Neural cell (in vitro differentiated cells): Measurements from ENCODE around the gene PBOV1.

Source experiments
- CTCF ChIP-seq: fragments of 450-650 bp; IDR thresholded peaks from 2 replicates; pipeline ENCODE4 v1.5.1; 2014; ENCODE audit warnings: antibody characterized with exemption, mild to moderate bottlenecking, moderate library complexity; ENCODE audit not compliant: poor library complexity, severe bottlenecking
- EZH2 ChIP-seq: fragments of 200-600, 300-800 bp; shearing (Covaris generic), sonication (generic); IDR thresholded peaks from 2 replicates; pipeline ENCODE4 v1.6.1; 2014; ENCODE audit warnings: antibody characterized with exemption, low read length, borderline replicate concordance, mild to moderate bottlenecking; ENCODE audit not compliant: insufficient read depth, poor library complexity, severe bottlenecking
- MXI1 ChIP-seq: fragments of 450-650 bp; conservative IDR thresholded peaks from 2 replicates; pipeline ENCODE4 v1.6.1; 2014; ENCODE audit warnings: antibody characterized with exemption, mild to moderate bottlenecking; ENCODE audit not compliant: poor library complexity, severe bottlenecking
- POLR2AphosphoS5 ChIP-seq: IDR thresholded peaks from 2 replicates; pipeline ENCODE4 v1.6.1; 2012
- TAF1 ChIP-seq: IDR thresholded peaks from 2 replicates; pipeline ENCODE4 v1.6.1; 2012; ENCODE audit warnings: low read depth
- TF ChIP-seq, protein P1 (sequence below): IDR thresholded peaks from 2 replicates; pipeline ENCODE4 v1.6.1; 2012; ENCODE audit warnings: borderline replicate concordance

GRCh38 chr6:138204303-138204702 lies 14.0 kb downstream of the PBOV1 start:
- no peak for TF ChIP-seq CTCF
- TF ChIP-seq, protein P1, sequence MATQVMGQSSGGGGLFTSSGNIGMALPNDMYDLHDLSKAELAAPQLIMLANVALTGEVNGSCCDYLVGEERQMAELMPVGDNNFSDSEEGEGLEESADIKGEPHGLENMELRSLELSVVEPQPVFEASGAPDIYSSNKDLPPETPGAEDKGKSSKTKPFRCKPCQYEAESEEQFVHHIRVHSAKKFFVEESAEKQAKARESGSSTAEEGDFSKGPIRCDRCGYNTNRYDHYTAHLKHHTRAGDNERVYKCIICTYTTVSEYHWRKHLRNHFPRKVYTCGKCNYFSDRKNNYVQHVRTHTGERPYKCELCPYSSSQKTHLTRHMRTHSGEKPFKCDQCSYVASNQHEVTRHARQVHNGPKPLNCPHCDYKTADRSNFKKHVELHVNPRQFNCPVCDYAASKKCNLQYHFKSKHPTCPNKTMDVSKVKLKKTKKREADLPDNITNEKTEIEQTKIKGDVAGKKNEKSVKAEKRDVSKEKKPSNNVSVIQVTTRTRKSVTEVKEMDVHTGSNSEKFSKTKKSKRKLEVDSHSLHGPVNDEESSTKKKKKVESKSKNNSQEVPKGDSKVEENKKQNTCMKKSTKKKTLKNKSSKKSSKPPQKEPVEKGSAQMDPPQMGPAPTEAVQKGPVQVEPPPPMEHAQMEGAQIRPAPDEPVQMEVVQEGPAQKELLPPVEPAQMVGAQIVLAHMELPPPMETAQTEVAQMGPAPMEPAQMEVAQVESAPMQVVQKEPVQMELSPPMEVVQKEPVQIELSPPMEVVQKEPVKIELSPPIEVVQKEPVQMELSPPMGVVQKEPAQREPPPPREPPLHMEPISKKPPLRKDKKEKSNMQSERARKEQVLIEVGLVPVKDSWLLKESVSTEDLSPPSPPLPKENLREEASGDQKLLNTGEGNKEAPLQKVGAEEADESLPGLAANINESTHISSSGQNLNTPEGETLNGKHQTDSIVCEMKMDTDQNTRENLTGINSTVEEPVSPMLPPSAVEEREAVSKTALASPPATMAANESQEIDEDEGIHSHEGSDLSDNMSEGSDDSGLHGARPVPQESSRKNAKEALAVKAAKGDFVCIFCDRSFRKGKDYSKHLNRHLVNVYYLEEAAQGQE: no peak
- TF ChIP-seq EZH2: no peak
- TF ChIP-seq POLR2AphosphoS5: no peak
- TF ChIP-seq MXI1: no peak
- TF ChIP-seq TAF1: no peak
